DND-41 (cell line): Measurements from ENCODE around the gene SELE.

ENCODE experiments used
- ATAC-seq: fragments of 200-7000 bp; cut with Tn5 transposase; 3 replicates; pipeline ENCODE4 v1.9.1; 2021; ENCODE audit warnings: low read depth; ENCODE audit not compliant: insufficient read depth
- DNase-seq: peaks from one replicate; pipeline ENCODE4 v3.0.0-alpha.2; 2020
- H2AFZ ChIP-seq: 2 replicates; pipeline ENCODE4 v1.6.0; 2012; ENCODE audit warnings: low read depth, low read length
- H3K27ac ChIP-seq: 2 replicates; pipeline ENCODE4 v1.5.1; 2012; ENCODE audit warnings: low read length, inconsistent platforms
- H3K27me3 ChIP-seq: fragments of 200-600 bp; sonication (generic); 2 replicates; pipeline ENCODE4 v1.6.0; 2012; ENCODE audit warnings: low read length, mild to moderate bottlenecking, inconsistent platforms; ENCODE audit not compliant: insufficient read depth, poor library complexity
- H3K36me3 ChIP-seq: 2 replicates; pipeline ENCODE4 v1.5.1; 2012; ENCODE audit warnings: low read length, inconsistent platforms; ENCODE audit not compliant: insufficient read depth
- H3K4me1 ChIP-seq: 2 replicates; pipeline ENCODE4 v1.5.1; 2012; ENCODE audit warnings: mild to moderate bottlenecking, low read length; ENCODE audit not compliant: insufficient read depth
- H3K4me2 ChIP-seq: 2 replicates; pipeline ENCODE4 v1.6.0; 2012; ENCODE audit warnings: mild to moderate bottlenecking, moderate library complexity, low read length, inconsistent platforms; ENCODE audit not compliant: insufficient read depth
- H3K4me3 ChIP-seq, 2 experiments: fragments of 200-600 bp in 1 of 2; shearing (Covaris generic) in 1 of 2; 2 replicates each; pipeline ENCODE4 v1.5.1; 2012 to 2016; ENCODE audit warnings: inconsistent platforms in 2 of 2, low read length in 2 of 2, mild to moderate bottlenecking in 2 of 2, low read depth in 1 of 2, moderate library complexity in 1 of 2
- H3K79me2 ChIP-seq: 2 replicates; pipeline ENCODE4 v1.6.0; 2012; ENCODE audit warnings: low read length, inconsistent platforms; ENCODE audit not compliant: insufficient read depth
- H3K9ac ChIP-seq: 2 replicates; pipeline ENCODE4 v1.6.0; 2012; ENCODE audit warnings: low read depth, mild to moderate bottlenecking, inconsistent platforms, low read length, moderate library complexity
- H3K9me3 ChIP-seq: 2 replicates; pipeline ENCODE4 v1.5.1; 2012; ENCODE audit warnings: low read length, moderate library complexity, mild to moderate bottlenecking, inconsistent platforms; ENCODE audit not compliant: insufficient read depth, severe bottlenecking
- H4K20me1 ChIP-seq: 2 replicates; pipeline ENCODE4 v1.6.0; 2012; ENCODE audit warnings: low read length; ENCODE audit not compliant: insufficient read depth
- EZH2 ChIP-seq: IDR thresholded peaks from 3 replicates; pipeline ENCODE4 v1.6.1; 2012; ENCODE audit warnings: borderline replicate concordance, low read depth, mild to moderate bottlenecking, moderate library complexity, low read length, inconsistent platforms; ENCODE audit not compliant: severe bottlenecking
- TF ChIP-seq, protein P1 (sequence below): IDR thresholded peaks from 2 replicates; pipeline ENCODE4 v1.5.1; 2012; ENCODE audit warnings: borderline replicate concordance, low read length, moderate library complexity, mild to moderate bottlenecking; ENCODE audit not compliant: poor library complexity, severe bottlenecking; ENCODE audit errors: extremely low read depth

Gene SELE

DNA sequence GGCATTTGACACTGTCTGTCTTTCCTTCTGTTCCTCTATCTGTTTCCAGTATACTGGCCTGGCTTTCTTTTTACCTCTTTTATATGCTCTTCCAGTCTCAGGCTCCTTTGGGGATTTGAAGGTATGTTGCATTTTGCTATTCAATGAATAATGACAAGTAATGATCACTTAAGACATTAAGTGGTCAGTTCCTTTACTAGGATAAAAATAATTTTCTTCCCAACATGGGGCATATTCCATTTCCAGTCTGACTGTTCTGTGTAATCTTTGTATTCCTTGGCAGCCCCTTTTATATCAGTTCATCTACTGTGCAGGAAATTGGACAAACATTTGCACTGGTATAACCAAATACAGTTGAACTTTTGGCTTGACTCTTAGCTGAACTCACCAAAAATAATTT is 45.3 kb upstream of the SELE start:
- Histone ChIP-seq H3K27me3 (no peaks in the 10 kb centered on the region), H3K4me2 (no peak overlapping the region), H3K27ac (no peak overlapping the region), H3K36me3 (no peaks in the 10 kb centered on the region), H3K4me1 (no peaks in the 10 kb centered on the region), H2AFZ (no peak overlapping the region), H3K9ac (no peak overlapping the region), H3K4me3 (no peak overlapping the region), H3K79me2 (no peaks in the 10 kb centered on the region), H4K20me1 (no peaks in the 10 kb centered on the region), H3K9me3 (no peaks in the 10 kb centered on the region)
- DNase-seq: no peak
- TF ChIP-seq, protein P1, sequence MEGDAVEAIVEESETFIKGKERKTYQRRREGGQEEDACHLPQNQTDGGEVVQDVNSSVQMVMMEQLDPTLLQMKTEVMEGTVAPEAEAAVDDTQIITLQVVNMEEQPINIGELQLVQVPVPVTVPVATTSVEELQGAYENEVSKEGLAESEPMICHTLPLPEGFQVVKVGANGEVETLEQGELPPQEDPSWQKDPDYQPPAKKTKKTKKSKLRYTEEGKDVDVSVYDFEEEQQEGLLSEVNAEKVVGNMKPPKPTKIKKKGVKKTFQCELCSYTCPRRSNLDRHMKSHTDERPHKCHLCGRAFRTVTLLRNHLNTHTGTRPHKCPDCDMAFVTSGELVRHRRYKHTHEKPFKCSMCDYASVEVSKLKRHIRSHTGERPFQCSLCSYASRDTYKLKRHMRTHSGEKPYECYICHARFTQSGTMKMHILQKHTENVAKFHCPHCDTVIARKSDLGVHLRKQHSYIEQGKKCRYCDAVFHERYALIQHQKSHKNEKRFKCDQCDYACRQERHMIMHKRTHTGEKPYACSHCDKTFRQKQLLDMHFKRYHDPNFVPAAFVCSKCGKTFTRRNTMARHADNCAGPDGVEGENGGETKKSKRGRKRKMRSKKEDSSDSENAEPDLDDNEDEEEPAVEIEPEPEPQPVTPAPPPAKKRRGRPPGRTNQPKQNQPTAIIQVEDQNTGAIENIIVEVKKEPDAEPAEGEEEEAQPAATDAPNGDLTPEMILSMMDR: no peak
- no peak for TF ChIP-seq EZH2
- no peak for ATAC-seq

DNA sequence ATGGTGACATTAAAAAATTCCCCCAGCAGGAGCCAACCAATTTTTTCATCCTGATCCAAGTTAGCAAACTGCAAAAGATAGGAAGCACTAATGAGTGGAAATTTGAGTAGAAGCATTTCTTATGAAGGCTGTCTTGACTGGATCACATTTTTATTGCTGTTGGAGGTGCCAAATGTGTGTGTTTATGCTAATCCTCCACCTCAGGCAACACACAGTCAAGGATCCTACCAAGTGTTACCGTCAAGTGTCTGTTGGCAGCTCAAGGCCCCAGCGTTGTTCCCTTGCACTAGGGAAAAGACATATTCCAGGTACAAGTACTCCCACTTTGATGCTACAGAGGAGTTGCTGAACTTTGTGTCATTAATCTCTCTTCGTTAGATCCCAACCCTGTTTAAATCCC is 42.6 kb upstream of the SELE start:
- Histone ChIP-seq H3K9me3 (no peaks in the 10 kb centered on the region), H2AFZ (no peak overlapping the region), H3K27ac (no peak overlapping the region), H3K4me3 (no peak overlapping the region), H3K79me2 (no peaks in the 10 kb centered on the region), H4K20me1 (no peaks in the 10 kb centered on the region), H3K4me1 (no peaks in the 10 kb centered on the region), H3K36me3 (no peaks in the 10 kb centered on the region), H3K9ac (no peak overlapping the region), H3K4me2 (no peak overlapping the region), H3K27me3 (no peaks in the 10 kb centered on the region)
- DNase-seq (no peak), ATAC-seq (no peak)
- no peak for TF ChIP-seq EZH2
- TF ChIP-seq, protein P1: no peak

DNA sequence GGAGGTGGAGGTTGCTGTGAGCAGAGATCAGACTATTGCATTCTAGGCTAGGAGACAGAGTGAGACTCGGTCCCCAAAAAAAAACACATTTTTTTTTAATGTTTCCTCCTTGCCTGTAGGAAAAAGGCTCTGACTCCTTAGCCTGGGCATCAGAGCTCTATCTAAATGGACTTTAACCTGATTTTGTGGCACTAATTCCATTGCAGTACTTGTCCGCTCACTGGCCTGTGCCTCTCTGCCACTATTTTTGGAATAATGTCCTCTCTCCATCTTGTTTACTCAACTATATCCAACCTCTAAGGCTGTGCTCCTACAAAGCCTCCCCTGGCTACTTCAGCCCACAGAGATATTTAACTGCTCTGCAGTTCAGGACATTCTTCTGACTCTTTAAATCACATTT is 34.3 kb upstream of the SELE start:
- TF ChIP-seq, protein P1: no peak
- no peak for TF ChIP-seq EZH2
- H3K9ac ChIP-seq: no peak overlapping the region
- H4K20me1 ChIP-seq: no peaks in the 10 kb centered on the region
- no peak overlapping the region for H3K27ac ChIP-seq
- ATAC-seq (no peak), DNase-seq (no peak)
- H3K4me1 ChIP-seq: peaks cover 8% of the 10 kb centered on the region; the same call in 1 of the 2 replicates
- no peak overlapping the region for H2AFZ ChIP-seq
- no peaks in the 10 kb centered on the region for H3K36me3 ChIP-seq
- no peaks in the 10 kb centered on the region for H3K27me3 ChIP-seq
- H3K4me3 ChIP-seq: no peak overlapping the region
- no peaks in the 10 kb centered on the region for H3K79me2 ChIP-seq
- H3K4me2 ChIP-seq: no peak overlapping the region
- H3K9me3 ChIP-seq: no peaks in the 10 kb centered on the region
